ENCODE results near the gene ALK. TPM values are rescaled to one million over a fixed set of nuclear protein-coding genes. Genes with fewer than 3 reads are reported as not detected.

Gene ALK
- total and polyA plus RNA-seq, 2 donors (not counting 1 experiment from before 2014, with no cell fraction given): under 0.01 to 0.02 TPM

DNA sequence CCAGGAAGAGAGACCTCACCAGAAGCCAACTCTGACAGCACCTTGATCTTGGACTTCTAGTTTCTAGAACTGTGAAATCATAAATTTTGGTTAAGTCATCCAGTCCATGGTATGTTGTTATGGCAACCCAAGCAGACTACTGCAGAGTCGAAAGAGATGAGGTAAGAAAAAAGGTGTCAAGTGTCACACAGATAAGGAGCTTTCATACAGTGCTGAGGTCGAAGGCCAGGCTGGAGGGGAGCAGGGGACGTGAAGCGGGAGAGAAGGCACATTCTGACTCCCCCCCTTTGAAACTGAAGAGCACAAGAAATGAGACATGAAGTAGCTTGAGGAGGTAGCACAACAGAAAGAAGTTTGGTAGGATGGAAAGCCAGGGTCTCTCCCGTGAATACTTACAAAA, 110.4 kb downstream of the ALK start:
- Histone ChIP-seq H3K27ac (ENCODE audit: insufficient read depth, low read length) (no peak overlapping the region), H3K9ac (ENCODE audit: insufficient read depth, low read length) (no peak overlapping the region), H3K9me3 (ENCODE audit: control insufficient read depth, insufficient read depth, low read depth, low read length) (no peaks in the 10 kb centered on the region), H3K4me3 (replicated peaks in 1 of 4; ENCODE audit: control extremely low read depth in 1 of 4, insufficient read depth in 1 of 4, low read depth in 3 of 4, low read length in 4 of 4) (no peak overlapping the region), H2AFZ (ENCODE audit: low read length) (no peak overlapping the region), H3K36me3 (ENCODE audit: control insufficient read depth, insufficient read depth, low read length) (no peaks in the 10 kb centered on the region), H3K4me2 (ENCODE audit: extremely low read depth, insufficient read depth, low read length) (no peak overlapping the region), H3K79me2 (ENCODE audit: control insufficient read depth, insufficient read depth, low read length) (no peaks in the 10 kb centered on the region), H3K4me1 (ENCODE audit: control insufficient read depth, extremely low read depth, insufficient read depth, low read length) (no peaks in the 10 kb centered on the region), H3K27me3 (ENCODE audit: control insufficient read depth, insufficient read depth, low read length) (no peaks in the 10 kb centered on the region), H4K20me1 (ENCODE audit: control insufficient read depth, extremely low read depth, insufficient read depth, low read length) (no peaks in the 10 kb centered on the region)
- peak in 1 of 2 donors; percentile 59 for DNase-seq (ENCODE audit: low read depth in 2 of 2)
- TF ChIP-seq EZH2 (IDR thresholded peaks at IDR 0.05; ENCODE audit: low read length, missing control alignments): no peak
- TF ChIP-seq, protein P1, sequence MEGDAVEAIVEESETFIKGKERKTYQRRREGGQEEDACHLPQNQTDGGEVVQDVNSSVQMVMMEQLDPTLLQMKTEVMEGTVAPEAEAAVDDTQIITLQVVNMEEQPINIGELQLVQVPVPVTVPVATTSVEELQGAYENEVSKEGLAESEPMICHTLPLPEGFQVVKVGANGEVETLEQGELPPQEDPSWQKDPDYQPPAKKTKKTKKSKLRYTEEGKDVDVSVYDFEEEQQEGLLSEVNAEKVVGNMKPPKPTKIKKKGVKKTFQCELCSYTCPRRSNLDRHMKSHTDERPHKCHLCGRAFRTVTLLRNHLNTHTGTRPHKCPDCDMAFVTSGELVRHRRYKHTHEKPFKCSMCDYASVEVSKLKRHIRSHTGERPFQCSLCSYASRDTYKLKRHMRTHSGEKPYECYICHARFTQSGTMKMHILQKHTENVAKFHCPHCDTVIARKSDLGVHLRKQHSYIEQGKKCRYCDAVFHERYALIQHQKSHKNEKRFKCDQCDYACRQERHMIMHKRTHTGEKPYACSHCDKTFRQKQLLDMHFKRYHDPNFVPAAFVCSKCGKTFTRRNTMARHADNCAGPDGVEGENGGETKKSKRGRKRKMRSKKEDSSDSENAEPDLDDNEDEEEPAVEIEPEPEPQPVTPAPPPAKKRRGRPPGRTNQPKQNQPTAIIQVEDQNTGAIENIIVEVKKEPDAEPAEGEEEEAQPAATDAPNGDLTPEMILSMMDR (conservative IDR thresholded peaks at IDR 0.05 in 1 of 2, IDR thresholded peaks at IDR 0.05 in 1 of 2; ENCODE audit: low read depth in 1 of 2, low read length in 2 of 2): no peak

DNA sequence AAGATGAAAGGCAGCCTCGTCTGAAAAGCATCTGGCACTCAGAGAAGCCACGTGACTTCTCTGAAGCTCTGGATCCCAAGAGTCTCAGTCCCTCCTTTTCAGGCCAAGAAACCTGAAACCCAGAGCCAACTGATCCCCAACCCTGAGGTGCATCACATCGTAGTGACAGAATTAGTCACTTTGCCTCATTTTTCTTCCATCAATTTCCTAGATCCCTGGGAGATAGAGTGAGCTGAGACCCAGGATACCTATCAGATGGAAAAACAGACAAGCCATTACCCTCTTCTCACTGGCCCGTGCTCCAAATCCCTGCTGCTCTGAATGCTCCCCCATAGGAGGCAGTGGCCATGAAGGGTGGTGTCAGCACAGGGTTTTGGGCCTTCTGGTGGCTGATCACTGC, 113.1 kb downstream of the ALK start:
- no peak for DNase-seq (ENCODE audit: low read depth in 2 of 2)
- no peaks in the 10 kb centered on the region for H3K79me2 ChIP-seq (ENCODE audit: control insufficient read depth, insufficient read depth, low read length)
- H3K4me3 ChIP-seq (replicated peaks in 1 of 4; ENCODE audit: control extremely low read depth in 1 of 4, insufficient read depth in 1 of 4, low read depth in 3 of 4, low read length in 4 of 4): no peak overlapping the region
- H3K9ac ChIP-seq (ENCODE audit: insufficient read depth, low read length): no peak overlapping the region
- no peaks in the 10 kb centered on the region for H3K36me3 ChIP-seq (ENCODE audit: control insufficient read depth, insufficient read depth, low read length)
- TF ChIP-seq EZH2 (IDR thresholded peaks at IDR 0.05; ENCODE audit: low read length, missing control alignments): no peak
- TF ChIP-seq, protein P1 (conservative IDR thresholded peaks at IDR 0.05 in 1 of 2, IDR thresholded peaks at IDR 0.05 in 1 of 2; ENCODE audit: low read depth in 1 of 2, low read length in 2 of 2): no peak
- H2AFZ ChIP-seq (ENCODE audit: low read length): no peak overlapping the region
- no peaks in the 10 kb centered on the region for H3K4me1 ChIP-seq (ENCODE audit: control insufficient read depth, extremely low read depth, insufficient read depth, low read length)
- no peaks in the 10 kb centered on the region for H4K20me1 ChIP-seq (ENCODE audit: control insufficient read depth, extremely low read depth, insufficient read depth, low read length)
- H3K9me3 ChIP-seq (ENCODE audit: control insufficient read depth, insufficient read depth, low read depth, low read length): no peaks in the 10 kb centered on the region
- no peak overlapping the region for H3K4me2 ChIP-seq (ENCODE audit: extremely low read depth, insufficient read depth, low read length)
- H3K27ac ChIP-seq (ENCODE audit: insufficient read depth, low read length): no peak overlapping the region
- no peaks in the 10 kb centered on the region for H3K27me3 ChIP-seq (ENCODE audit: control insufficient read depth, insufficient read depth, low read length)

DNA sequence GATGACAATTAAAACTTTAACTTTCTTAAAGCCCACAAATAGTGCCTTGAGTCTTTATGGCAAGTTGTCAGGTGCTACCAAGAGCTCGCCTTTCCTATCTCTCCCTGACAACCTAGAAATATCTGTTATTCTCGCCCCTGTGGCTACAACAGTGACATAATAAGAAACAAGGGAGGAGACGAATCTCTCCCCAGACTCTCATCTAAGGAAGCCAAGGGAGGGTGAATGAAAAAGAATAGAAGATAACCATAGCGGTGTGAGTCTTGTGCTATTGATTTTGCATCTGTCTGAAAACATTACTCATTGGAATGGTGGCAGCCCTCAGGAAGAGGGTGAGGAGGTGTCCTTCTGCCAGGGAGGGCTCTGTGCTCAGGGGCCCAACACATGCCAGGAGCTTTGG, 114.3 kb downstream of the ALK start:
- H3K27me3 ChIP-seq (ENCODE audit: control insufficient read depth, insufficient read depth, low read length): no peaks in the 10 kb centered on the region
- H3K79me2 ChIP-seq (ENCODE audit: control insufficient read depth, insufficient read depth, low read length): no peaks in the 10 kb centered on the region
- H4K20me1 ChIP-seq (ENCODE audit: control insufficient read depth, extremely low read depth, insufficient read depth, low read length): no peaks in the 10 kb centered on the region
- no peaks in the 10 kb centered on the region for H3K9me3 ChIP-seq (ENCODE audit: control insufficient read depth, insufficient read depth, low read depth, low read length)
- no peak for DNase-seq (ENCODE audit: low read depth in 2 of 2)
- TF ChIP-seq, protein P1 (conservative IDR thresholded peaks at IDR 0.05 in 1 of 2, IDR thresholded peaks at IDR 0.05 in 1 of 2; ENCODE audit: low read depth in 1 of 2, low read length in 2 of 2): no peak
- TF ChIP-seq EZH2 (IDR thresholded peaks at IDR 0.05; ENCODE audit: low read length, missing control alignments): no peak
- no peak overlapping the region for H2AFZ ChIP-seq (ENCODE audit: low read length)
- peaks cover 2% of the 10 kb centered on the region for H3K4me1 ChIP-seq (ENCODE audit: control insufficient read depth, extremely low read depth, insufficient read depth, low read length)
- H3K9ac ChIP-seq (ENCODE audit: insufficient read depth, low read length): no peak overlapping the region
- H3K4me2 ChIP-seq (ENCODE audit: extremely low read depth, insufficient read depth, low read length): no peak overlapping the region
- no peaks in the 10 kb centered on the region for H3K36me3 ChIP-seq (ENCODE audit: control insufficient read depth, insufficient read depth, low read length)
- no peak overlapping the region for H3K27ac ChIP-seq (ENCODE audit: insufficient read depth, low read length)
- H3K4me3 ChIP-seq (replicated peaks in 1 of 4; ENCODE audit: control extremely low read depth in 1 of 4, insufficient read depth in 1 of 4, low read depth in 3 of 4, low read length in 4 of 4): no peak overlapping the region
